SK-N-SH (cell line): ENCODE measurements around the gene GRIPAP1. TPM values are rescaled to one million over a fixed set of nuclear protein-coding genes. Genes with fewer than 3 reads are reported as not detected.

Source experiments
- CTCF ChIA-PET: fragments of 300-600, 350-600 bp; formaldehyde crosslinking; extraction: SDS; loops from one replicate; lab custom pipeline; 2021; lab: Yijun Ruan, JAX
- POLR2A ChIA-PET: fragments of 350-600 bp; sonication (Branson Sonifier 250); formaldehyde crosslinking; extraction: SDS; loops from one replicate; lab custom pipeline; 2020; ENCODE audit warnings: antibody characterized with exemption, inconsistent platforms; lab: Yijun Ruan, JAX
- DNase-seq: peaks from one replicate; pipeline ENCODE4 v3.0.0; 2012
- H2AFZ ChIP-seq: fragments of 200-600 bp; sonication (generic); 2 replicates; pipeline ENCODE4 v1.8.1; 2016; ENCODE audit warnings: antibody characterized with exemption, mild to moderate bottlenecking, low read depth
- H3F3A ChIP-seq: fragments of 200-600 bp; sonication (generic); replicated peaks from 2 replicates; pipeline ENCODE3; 2016; ENCODE audit warnings: antibody characterized with exemption, mild to moderate bottlenecking; ENCODE audit not compliant: insufficient read depth
- H3K27ac ChIP-seq, 2 experiments: fragments of 200-500 bp in 1 of 2; fragments of 200-600 bp in 1 of 2; sonication (Bioruptor generic) in 1 of 2; sonication (generic), shearing (Covaris generic) in 1 of 2; 2 replicates each; pipeline versions ENCODE4 v1.5.1 to v1.6.1; 2014 to 2016; ENCODE audit warnings: low read depth in 2 of 2, inconsistent platforms in 1 of 2, low read length in 1 of 2, mild to moderate bottlenecking in 1 of 2, mixed read lengths in 1 of 2
- H3K27me3 ChIP-seq: fragments of 200-600 bp; sonication (generic), shearing (Covaris generic); 2 replicates; pipeline ENCODE4 v1.6.1; 2016; ENCODE audit warnings: mixed run types; ENCODE audit not compliant: insufficient read depth
- H3K36me3 ChIP-seq, 2 experiments: fragments of 200-500 bp in 1 of 2; fragments of 200-600 bp in 1 of 2; sonication (Bioruptor generic) in 1 of 2; sonication (generic) in 1 of 2; replicated peaks in 1 of 2; 2 replicates each; pipeline versions ENCODE3 to v1.5.1; 2014 to 2016; ENCODE audit warnings: low read length in 1 of 2, mild to moderate bottlenecking in 1 of 2; ENCODE audit not compliant: insufficient read depth in 2 of 2, control insufficient read depth in 1 of 2
- H3K4me1 ChIP-seq, 2 experiments: fragments of 200-500 bp in 1 of 2; fragments of 200-600 bp in 1 of 2; sonication (Bioruptor generic) in 1 of 2; sonication (generic), shearing (Covaris generic) in 1 of 2; 2 replicates each; pipeline versions ENCODE4 v1.5.1 to v1.6.1; 2014 to 2016; ENCODE audit warnings: low read depth in 1 of 2, low read length in 1 of 2, mixed run types in 1 of 2; ENCODE audit not compliant: insufficient read depth in 2 of 2, control insufficient read depth in 1 of 2
- H3K4me2 ChIP-seq: fragments of 200-600 bp; sonication (generic), shearing (Covaris generic); 2 replicates; pipeline ENCODE4 v1.6.1; 2017; ENCODE audit warnings: mixed run types
- H3K4me3 ChIP-seq, 2 experiments: fragments of 200-500 bp in 1 of 2; fragments of 200-600 bp in 1 of 2; sonication (Bioruptor generic) in 1 of 2; sonication (generic), shearing (Covaris generic) in 1 of 2; 2 replicates each; pipeline versions ENCODE4 v1.5.1 to v1.8.1; 2014 to 2016; ENCODE audit warnings: low read depth in 2 of 2, inconsistent platforms in 1 of 2, low read length in 1 of 2, mild to moderate bottlenecking in 1 of 2, mixed read lengths in 1 of 2, moderate library complexity in 1 of 2
- H3K79me2 ChIP-seq: fragments of 200-600 bp; sonication (generic); 2 replicates; pipeline ENCODE4 v1.8.1; 2017; ENCODE audit warnings: mild to moderate bottlenecking; ENCODE audit not compliant: insufficient read depth
- H3K9ac ChIP-seq: fragments of 200-600 bp; sonication (generic); 2 replicates; pipeline ENCODE4 v1.6.1; 2017; ENCODE audit warnings: mixed run types
- H3K9me2 ChIP-seq: fragments of 200-600 bp; sonication (generic); 2 replicates; pipeline ENCODE4 v1.6.1; 2017; ENCODE audit warnings: mixed run types
- H3K9me3 ChIP-seq: fragments of 200-600 bp; sonication (generic); 2 replicates; pipeline ENCODE4 v1.6.1; 2017; ENCODE audit warnings: mixed run types, mild to moderate bottlenecking, moderate library complexity
- H4K20me1 ChIP-seq: fragments of 200-600 bp; sonication (generic); 2 replicates; pipeline ENCODE4 v1.6.1; 2017; ENCODE audit warnings: mild to moderate bottlenecking, mixed run types; ENCODE audit not compliant: insufficient read depth
- CHD2 ChIP-seq: fragments of 150-350 bp; IDR thresholded peaks from 2 replicates; pipeline ENCODE4 v1.6.1; 2018; ENCODE audit warnings: low read length; ENCODE audit not compliant: partially characterized antibody
- ELF1 ChIP-seq: IDR thresholded peaks from 2 replicates; pipeline ENCODE4 v1.4.0; 2012
- EP300 ChIP-seq, 2 experiments: IDR thresholded peaks; 2 replicates each; pipeline versions ENCODE4 v1.4.0 to v1.6.1; 2012; ENCODE audit warnings: borderline replicate concordance in 1 of 2, low read depth in 1 of 2, low read length in 1 of 2
- EZH2phosphoT487 ChIP-seq: fragments of 200-600 bp; sonication (generic); IDR thresholded peaks from 2 replicates; pipeline ENCODE4 v1.6.1; 2017; ENCODE audit warnings: low read depth, mixed run types, mild to moderate bottlenecking, antibody characterized with exemption, moderate library complexity, borderline replicate concordance
- FOXJ3 ChIP-seq: sonication (generic); formaldehyde crosslinking; IDR thresholded peaks from 2 replicates; pipeline ENCODE4 v1.5.1; 2020; ENCODE audit warnings: mild to moderate bottlenecking, missing genetic modification reagents
- FOXM1 ChIP-seq: IDR thresholded peaks from 2 replicates; pipeline ENCODE4 v1.4.0; 2012; ENCODE audit warnings: low read depth, mild to moderate bottlenecking
- GATA2 ChIP-seq: sonication (generic); formaldehyde crosslinking; IDR thresholded peaks from 2 replicates; pipeline ENCODE4 v1.5.0; 2020; ENCODE audit warnings: mild to moderate bottlenecking, missing genetic modification reagents
- JUND ChIP-seq: IDR thresholded peaks from 2 replicates; pipeline ENCODE4 v1.4.0; 2012
- MEF2A ChIP-seq: IDR thresholded peaks from 2 replicates; pipeline ENCODE4 v1.4.0; 2012; ENCODE audit warnings: low read depth, borderline replicate concordance
- NFIC ChIP-seq: IDR thresholded peaks from 2 replicates; pipeline ENCODE4 v1.4.0; 2012; ENCODE audit warnings: borderline replicate concordance
- NRF1 ChIP-seq: IDR thresholded peaks from 2 replicates; pipeline ENCODE4 v1.6.1; 2012; ENCODE audit warnings: low read depth, mild to moderate bottlenecking, low read length
- POLR2AphosphoS5 ChIP-seq: IDR thresholded peaks from 2 replicates; pipeline ENCODE4 v1.6.1; 2012; ENCODE audit warnings: low read depth, low read length
- RAD21 ChIP-seq: IDR thresholded peaks from 2 replicates; pipeline ENCODE4 v1.6.1; 2012; ENCODE audit warnings: mild to moderate bottlenecking, low read length
- RFX5 ChIP-seq: IDR thresholded peaks from 2 replicates; pipeline ENCODE4 v1.6.1; 2012; ENCODE audit warnings: mild to moderate bottlenecking, improper control_type of control experiment, low read length
- RXRA ChIP-seq: IDR thresholded peaks from 2 replicates; pipeline ENCODE4 v1.4.0; 2012; ENCODE audit warnings: low read depth, mild to moderate bottlenecking, borderline replicate concordance
- SIN3A ChIP-seq: IDR thresholded peaks from 2 replicates; pipeline ENCODE4 v1.6.1; 2012; ENCODE audit warnings: low read depth, mild to moderate bottlenecking, low read length, moderate library complexity, borderline replicate concordance
- SMC3 ChIP-seq: IDR thresholded peaks from 2 replicates; pipeline ENCODE4 v1.6.1; 2012; ENCODE audit warnings: low read depth, low read length, improper control_type of control experiment
- TAF1 ChIP-seq: IDR thresholded peaks from 2 replicates; pipeline ENCODE4 v1.6.1; 2012; ENCODE audit warnings: low read depth, mild to moderate bottlenecking, low read length, moderate library complexity, borderline replicate concordance
- TCF12 ChIP-seq: IDR thresholded peaks from 2 replicates; pipeline ENCODE4 v1.4.0; 2012
- TEAD4 ChIP-seq: IDR thresholded peaks from 2 replicates; pipeline ENCODE4 v1.4.0; 2012; ENCODE audit warnings: mild to moderate bottlenecking, borderline replicate concordance; ENCODE audit not compliant: insufficient read depth
- WGBS: methylation state at CpG from one replicate; pipeline ENCODE4 v1.1.6; 2017; ENCODE audit warnings: low lambda C conversion rate; 5-methylcytosine and 5-hydroxymethylcytosine counted together
- polyA plus RNA-seq, 3 experiments: library from polyadenylated mRNA; depleted of rRNA; stranded (reverse); fragments of >200 nt; gene quantifications; 2 replicates each; pipeline ENCODE4 v1.2.3, GENCODE V29; 2012
- TF ChIP-seq, protein P1 (sequence below): fragments of 150-350 bp; IDR thresholded peaks from 2 replicates; pipeline ENCODE4 v1.6.1; 2017; ENCODE audit warnings: antibody characterized with exemption, low read length, low read depth, borderline replicate concordance
- TF ChIP-seq, protein P2 (sequence below): fragments of 200-600 bp; sonication (generic); IDR thresholded peaks from 2 replicates; pipeline ENCODE4 v1.6.1; 2017; ENCODE audit warnings: antibody characterized with exemption, mild to moderate bottlenecking, moderate library complexity
- TF ChIP-seq, protein P3 (sequence below): fragments of 150-350 bp; IDR thresholded peaks from 2 replicates; pipeline ENCODE4 v1.6.1; 2016; ENCODE audit warnings: mild to moderate bottlenecking, low read depth, low read length
- TF ChIP-seq, protein P4 (sequence below): IDR thresholded peaks from 2 replicates; pipeline ENCODE4; 2012
- TF ChIP-seq, protein P5 (sequence below): IDR thresholded peaks from 2 replicates; pipeline ENCODE4 v1.4.0; 2012; ENCODE audit warnings: low read depth, borderline replicate concordance
- TF ChIP-seq, protein P6 (sequence below): IDR thresholded peaks from 2 replicates; pipeline ENCODE4 v1.4.0; 2012; ENCODE audit warnings: low read depth

GRIPAP1 gene
- polyA plus RNA-seq, 1 of the 3 experiments (the other 2 are of a cell fraction), result 63.6 TPM

DNA sequence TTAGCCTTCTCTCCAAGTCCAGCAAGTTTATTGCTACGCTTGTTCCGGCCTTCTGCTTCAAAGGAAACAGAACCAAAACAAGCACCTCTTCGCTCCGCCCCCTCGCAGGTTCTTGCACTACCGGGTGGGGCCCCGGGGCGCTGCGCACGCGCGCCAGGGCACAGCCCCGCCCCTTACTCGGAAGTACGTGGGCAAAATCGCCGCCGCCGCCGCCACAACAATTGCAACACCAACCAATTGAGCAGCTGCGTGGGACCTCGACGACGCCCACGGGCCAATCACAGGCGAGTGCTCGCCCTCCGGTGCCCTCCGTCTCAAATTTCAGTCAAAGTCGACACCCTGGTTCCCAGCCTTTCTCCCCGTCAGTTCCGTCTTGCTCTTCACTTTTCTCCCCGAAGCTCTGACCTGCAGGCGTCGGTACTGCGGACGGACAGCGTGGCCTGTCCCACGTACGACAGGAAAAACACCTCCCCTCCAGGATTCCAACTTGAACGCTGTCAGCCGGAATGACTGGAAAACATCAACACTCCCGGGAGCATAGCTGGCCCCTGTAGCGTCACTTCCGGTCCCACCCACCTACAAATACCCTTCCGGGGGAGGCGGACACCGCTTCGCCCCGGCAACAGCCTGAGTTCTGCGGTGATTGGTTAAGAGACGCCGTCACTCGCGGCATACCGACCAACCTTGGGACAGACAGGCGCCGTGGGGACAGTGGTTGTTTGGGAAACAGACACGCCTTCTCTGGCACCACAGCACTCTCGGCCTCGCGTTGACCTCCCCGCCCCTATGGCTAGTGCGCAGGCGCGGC is 44.0 kb downstream of the GRIPAP1 start:
- peak overlapping the region; percentile 97 for H3K9ac ChIP-seq
- 0 out of 2 replicates have a peak, but pooled peaks cover 4% of the 10 kb centered on the region for H3K27me3 ChIP-seq
- H3K9me2 ChIP-seq, result no peaks in the 10 kb centered on the region
- WGBS, result 1% methylated on average over 33 of the region's 66 CpGs
- H3K79me2 ChIP-seq, result peaks cover 42% of the 10 kb centered on the region
- H3K4me3 ChIP-seq, result peak overlapping the region; percentile 82 to 93
- H2AFZ ChIP-seq, result peak overlapping the region; percentile 85; the same call in 1 of the 2 replicates
- peak; percentile 94 for DNase-seq
- peaks cover 12 to 24% of the 10 kb centered on the region in 2 experiments for H3K36me3 ChIP-seq
- ChIA-PET POLR2A (interaction anchor here (0.6 to 1.7 kb wide), 4 partner anchors 14 to 61 kb away, joined by 3 to 6 read pairs (median 4); partner anchors contain the start of genes GRIPAP1 and KCND1), CTCF (interaction anchor here (0.6 to 2.9 kb wide), 5 partner anchors 11 to 279 kb away, joined by 3 to 12 read pairs (median 3); no protein-coding TSS in a partner anchor)
- H4K20me1 ChIP-seq, result peaks cover 38% of the 10 kb centered on the region
- H3K27ac ChIP-seq, result peak overlapping the region; percentile 99
- H3K4me1 ChIP-seq, result peaks cover 10 to 45% of the 10 kb centered on the region in 2 experiments; a peak in 3 of 4 replicates
- H3K9me3 ChIP-seq, result no peaks in the 10 kb centered on the region
- no peaks in the 10 kb centered on the region for H3F3A ChIP-seq
- H3K4me2 ChIP-seq, result peak overlapping the region; percentile 83
- TF ChIP-seq, protein P1, sequence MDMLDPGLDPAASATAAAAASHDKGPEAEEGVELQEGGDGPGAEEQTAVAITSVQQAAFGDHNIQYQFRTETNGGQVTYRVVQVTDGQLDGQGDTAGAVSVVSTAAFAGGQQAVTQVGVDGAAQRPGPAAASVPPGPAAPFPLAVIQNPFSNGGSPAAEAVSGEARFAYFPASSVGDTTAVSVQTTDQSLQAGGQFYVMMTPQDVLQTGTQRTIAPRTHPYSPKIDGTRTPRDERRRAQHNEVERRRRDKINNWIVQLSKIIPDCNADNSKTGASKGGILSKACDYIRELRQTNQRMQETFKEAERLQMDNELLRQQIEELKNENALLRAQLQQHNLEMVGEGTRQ, result no peak
- no peak for TF ChIP-seq MEF2A
- TF ChIP-seq NFIC, result peak; percentile 23; the same call in 1 of the 2 replicates
- TF ChIP-seq TEAD4, result no peak
- TF ChIP-seq EZH2phosphoT487, result no peak
- TF ChIP-seq SIN3A, result no peak
- TF ChIP-seq RAD21, result no peak
- peak; percentile 59 for TF ChIP-seq CHD2
- peak; percentile 70 for TF ChIP-seq ELF1
- no peak for TF ChIP-seq SMC3
- TF ChIP-seq, protein P2, sequence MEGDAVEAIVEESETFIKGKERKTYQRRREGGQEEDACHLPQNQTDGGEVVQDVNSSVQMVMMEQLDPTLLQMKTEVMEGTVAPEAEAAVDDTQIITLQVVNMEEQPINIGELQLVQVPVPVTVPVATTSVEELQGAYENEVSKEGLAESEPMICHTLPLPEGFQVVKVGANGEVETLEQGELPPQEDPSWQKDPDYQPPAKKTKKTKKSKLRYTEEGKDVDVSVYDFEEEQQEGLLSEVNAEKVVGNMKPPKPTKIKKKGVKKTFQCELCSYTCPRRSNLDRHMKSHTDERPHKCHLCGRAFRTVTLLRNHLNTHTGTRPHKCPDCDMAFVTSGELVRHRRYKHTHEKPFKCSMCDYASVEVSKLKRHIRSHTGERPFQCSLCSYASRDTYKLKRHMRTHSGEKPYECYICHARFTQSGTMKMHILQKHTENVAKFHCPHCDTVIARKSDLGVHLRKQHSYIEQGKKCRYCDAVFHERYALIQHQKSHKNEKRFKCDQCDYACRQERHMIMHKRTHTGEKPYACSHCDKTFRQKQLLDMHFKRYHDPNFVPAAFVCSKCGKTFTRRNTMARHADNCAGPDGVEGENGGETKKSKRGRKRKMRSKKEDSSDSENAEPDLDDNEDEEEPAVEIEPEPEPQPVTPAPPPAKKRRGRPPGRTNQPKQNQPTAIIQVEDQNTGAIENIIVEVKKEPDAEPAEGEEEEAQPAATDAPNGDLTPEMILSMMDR, result no peak
- peak in 1 of 2 experiments; percentile 77; a peak in 2 of 4 replicates for TF ChIP-seq EP300 (IDR thresholded peaks at IDR 0.05; ENCODE audit: borderline replicate concordance in 1 of 2, low read depth in 1 of 2, low read length in 1 of 2)
- TF ChIP-seq, protein P3, sequence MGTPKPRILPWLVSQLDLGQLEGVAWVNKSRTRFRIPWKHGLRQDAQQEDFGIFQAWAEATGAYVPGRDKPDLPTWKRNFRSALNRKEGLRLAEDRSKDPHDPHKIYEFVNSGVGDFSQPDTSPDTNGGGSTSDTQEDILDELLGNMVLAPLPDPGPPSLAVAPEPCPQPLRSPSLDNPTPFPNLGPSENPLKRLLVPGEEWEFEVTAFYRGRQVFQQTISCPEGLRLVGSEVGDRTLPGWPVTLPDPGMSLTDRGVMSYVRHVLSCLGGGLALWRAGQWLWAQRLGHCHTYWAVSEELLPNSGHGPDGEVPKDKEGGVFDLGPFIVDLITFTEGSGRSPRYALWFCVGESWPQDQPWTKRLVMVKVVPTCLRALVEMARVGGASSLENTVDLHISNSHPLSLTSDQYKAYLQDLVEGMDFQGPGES, result peak; percentile 54
- TF ChIP-seq FOXM1, result no peak
- 0 out of 2 replicates have a peak, but pooled peaks have one; percentile 61 for TF ChIP-seq FOXJ3
- TF ChIP-seq, protein P4, sequence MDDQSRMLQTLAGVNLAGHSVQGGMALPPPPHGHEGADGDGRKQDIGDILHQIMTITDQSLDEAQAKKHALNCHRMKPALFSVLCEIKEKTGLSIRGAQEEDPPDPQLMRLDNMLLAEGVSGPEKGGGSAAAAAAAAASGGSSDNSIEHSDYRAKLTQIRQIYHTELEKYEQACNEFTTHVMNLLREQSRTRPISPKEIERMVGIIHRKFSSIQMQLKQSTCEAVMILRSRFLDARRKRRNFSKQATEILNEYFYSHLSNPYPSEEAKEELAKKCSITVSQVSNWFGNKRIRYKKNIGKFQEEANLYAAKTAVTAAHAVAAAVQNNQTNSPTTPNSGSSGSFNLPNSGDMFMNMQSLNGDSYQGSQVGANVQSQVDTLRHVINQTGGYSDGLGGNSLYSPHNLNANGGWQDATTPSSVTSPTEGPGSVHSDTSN, result peak; percentile 99
- TF ChIP-seq, protein P5, sequence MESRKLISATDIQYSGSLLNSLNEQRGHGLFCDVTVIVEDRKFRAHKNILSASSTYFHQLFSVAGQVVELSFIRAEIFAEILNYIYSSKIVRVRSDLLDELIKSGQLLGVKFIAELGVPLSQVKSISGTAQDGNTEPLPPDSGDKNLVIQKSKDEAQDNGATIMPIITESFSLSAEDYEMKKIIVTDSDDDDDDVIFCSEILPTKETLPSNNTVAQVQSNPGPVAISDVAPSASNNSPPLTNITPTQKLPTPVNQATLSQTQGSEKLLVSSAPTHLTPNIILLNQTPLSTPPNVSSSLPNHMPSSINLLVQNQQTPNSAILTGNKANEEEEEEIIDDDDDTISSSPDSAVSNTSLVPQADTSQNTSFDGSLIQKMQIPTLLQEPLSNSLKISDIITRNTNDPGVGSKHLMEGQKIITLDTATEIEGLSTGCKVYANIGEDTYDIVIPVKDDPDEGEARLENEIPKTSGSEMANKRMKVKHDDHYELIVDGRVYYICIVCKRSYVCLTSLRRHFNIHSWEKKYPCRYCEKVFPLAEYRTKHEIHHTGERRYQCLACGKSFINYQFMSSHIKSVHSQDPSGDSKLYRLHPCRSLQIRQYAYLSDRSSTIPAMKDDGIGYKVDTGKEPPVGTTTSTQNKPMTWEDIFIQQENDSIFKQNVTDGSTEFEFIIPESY, result no peak
- no peak for TF ChIP-seq GATA2 (CRISPR knock-in tag)
- peak; percentile 57 for TF ChIP-seq TCF12
- peak; percentile 52 for TF ChIP-seq TAF1
- peak; percentile 96 for TF ChIP-seq RFX5
- TF ChIP-seq, protein P6, sequence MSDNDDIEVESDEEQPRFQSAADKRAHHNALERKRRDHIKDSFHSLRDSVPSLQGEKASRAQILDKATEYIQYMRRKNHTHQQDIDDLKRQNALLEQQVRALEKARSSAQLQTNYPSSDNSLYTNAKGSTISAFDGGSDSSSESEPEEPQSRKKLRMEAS, result peak; percentile 11; the same call in 1 of the 2 replicates
- TF ChIP-seq JUND, result no peak
- TF ChIP-seq NRF1, result peak; percentile 93
- TF ChIP-seq POLR2AphosphoS5, result peak; percentile 67; the same call in 1 of the 2 replicates
- TF ChIP-seq RXRA, result peak; percentile 5; the same call in 1 of the 2 replicates
